A549 treated with CpdA at 1 μM for 4 hours (cell line): ENCODE data around the gene MAGI1. TPM values are rescaled to one million over a fixed set of nuclear protein-coding genes. Genes with fewer than 3 reads are reported as not detected.

ENCODE experiments used
- total RNA-seq: library from RNA; stranded (reverse); fragments of 200-300 nt; extraction: Qiagen RNA extraction; gene quantifications from 5 replicates; pipeline ENCODE4 v1.2.3, GENCODE V29; 2022; ENCODE audit warnings: low read depth

Gene MAGI1
- total RNA-seq, result 3.8 to 4.5 TPM (median 4.1 TPM) in 5 replicates

DNA sequence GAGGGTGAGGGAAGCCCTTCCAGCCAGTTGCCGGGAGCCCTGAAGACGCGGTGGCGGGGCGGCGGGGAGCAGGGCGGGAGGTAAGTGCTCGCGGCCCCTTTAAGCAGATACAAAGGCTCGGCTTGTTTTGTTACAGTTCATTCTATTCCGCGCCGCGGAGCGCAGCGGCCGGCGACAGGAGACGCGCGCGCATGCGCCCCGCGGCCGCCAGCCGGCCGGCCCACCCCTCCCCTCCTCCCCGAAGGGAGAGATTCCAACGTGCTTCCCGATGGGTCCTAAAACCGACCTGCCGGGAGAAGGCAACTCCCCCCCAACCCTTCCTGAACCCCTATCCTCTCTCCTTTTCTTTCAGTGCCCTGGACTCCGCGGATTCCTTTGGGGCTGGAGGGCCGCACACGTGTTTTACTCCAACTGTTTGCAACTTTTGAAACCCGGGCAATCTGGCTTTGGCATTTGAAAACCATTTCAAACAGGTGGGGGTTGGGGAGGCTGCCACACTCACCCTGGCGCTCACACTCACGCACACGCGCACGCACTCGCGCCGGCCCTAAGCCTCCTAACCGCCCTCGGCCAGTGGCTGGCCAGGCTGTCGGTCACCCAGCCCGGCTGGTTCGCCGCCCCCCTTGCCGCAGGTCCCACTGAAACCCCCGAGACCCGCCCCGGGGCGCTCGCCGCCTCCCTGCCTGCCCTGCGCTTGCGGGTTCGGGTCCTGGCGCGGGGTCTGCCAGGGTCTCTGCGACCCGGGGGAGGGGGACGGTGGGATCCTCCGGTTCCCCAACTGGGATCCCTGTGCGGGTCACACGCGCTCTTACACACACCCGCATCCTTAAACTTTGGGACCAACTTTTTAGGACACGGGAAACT lies at the start of gene MAGI1:
Gene MAGI1, minus strand, starts transcription at position 193 of the 864 bp plus-strand sequence. CDS start 610 bp downstream, outside the sequence.

Other genes with a start within 250 kb of the MAGI1 start
- 18.5 to 20.8 TPM (median 19.9 TPM) in 5 replicates for gene SLC25A26, start 182.1 kb upstream of the MAGI1 start, total RNA-seq